ENCODE data around the gene IMMP2L. TPM values are rescaled to one million over a fixed set of nuclear protein-coding genes. Genes with fewer than 3 reads are reported as not detected.
"Not testable (repeated sequence)": the region's sequence is repeated elsewhere in the genome, so short reads cannot be mapped to it uniquely, and the experiment has no call there.

The IMMP2L gene
- total RNA-seq, 1 donor from 2014 or later, result 11.2 TPM

DNA sequence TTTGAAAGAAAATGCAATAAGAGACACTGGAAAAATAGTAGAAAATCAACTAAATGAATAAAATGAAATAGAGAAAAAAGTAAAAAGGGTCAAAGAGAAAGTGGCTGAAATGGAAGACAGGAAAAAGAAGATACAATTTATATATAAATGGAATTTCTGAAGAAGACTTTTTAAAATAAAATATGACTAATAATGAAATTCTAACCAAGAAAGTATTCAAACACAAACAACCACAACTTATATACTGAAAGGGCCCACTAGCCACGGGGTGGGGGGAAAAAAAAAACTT is 232.1 kb downstream of the IMMP2L start:
- Mint-ChIP-seq H3K36me3 (ENCODE audit: low read depth, unreplicated experiment) (no peaks in the 10 kb centered on the region), H3K4me1 (ENCODE audit: unreplicated experiment) (peaks cover 2% of the 10 kb centered on the region), H3K4me3 (ENCODE audit: unreplicated experiment) (no peak overlapping the region), H3K27me3 (ENCODE audit: unreplicated experiment) (no peaks in the 10 kb centered on the region), H3K27ac (ENCODE audit: unreplicated experiment) (no peak overlapping the region), H3K9me3 (ENCODE audit: unreplicated experiment) (no peaks in the 10 kb centered on the region)
- no peak for DNase-seq (ENCODE audit: low spot score)
- TF ChIP-seq, protein P1, sequence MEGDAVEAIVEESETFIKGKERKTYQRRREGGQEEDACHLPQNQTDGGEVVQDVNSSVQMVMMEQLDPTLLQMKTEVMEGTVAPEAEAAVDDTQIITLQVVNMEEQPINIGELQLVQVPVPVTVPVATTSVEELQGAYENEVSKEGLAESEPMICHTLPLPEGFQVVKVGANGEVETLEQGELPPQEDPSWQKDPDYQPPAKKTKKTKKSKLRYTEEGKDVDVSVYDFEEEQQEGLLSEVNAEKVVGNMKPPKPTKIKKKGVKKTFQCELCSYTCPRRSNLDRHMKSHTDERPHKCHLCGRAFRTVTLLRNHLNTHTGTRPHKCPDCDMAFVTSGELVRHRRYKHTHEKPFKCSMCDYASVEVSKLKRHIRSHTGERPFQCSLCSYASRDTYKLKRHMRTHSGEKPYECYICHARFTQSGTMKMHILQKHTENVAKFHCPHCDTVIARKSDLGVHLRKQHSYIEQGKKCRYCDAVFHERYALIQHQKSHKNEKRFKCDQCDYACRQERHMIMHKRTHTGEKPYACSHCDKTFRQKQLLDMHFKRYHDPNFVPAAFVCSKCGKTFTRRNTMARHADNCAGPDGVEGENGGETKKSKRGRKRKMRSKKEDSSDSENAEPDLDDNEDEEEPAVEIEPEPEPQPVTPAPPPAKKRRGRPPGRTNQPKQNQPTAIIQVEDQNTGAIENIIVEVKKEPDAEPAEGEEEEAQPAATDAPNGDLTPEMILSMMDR (IDR thresholded peaks at IDR 0.05; ENCODE audit: unreplicated experiment), result no peak

DNA sequence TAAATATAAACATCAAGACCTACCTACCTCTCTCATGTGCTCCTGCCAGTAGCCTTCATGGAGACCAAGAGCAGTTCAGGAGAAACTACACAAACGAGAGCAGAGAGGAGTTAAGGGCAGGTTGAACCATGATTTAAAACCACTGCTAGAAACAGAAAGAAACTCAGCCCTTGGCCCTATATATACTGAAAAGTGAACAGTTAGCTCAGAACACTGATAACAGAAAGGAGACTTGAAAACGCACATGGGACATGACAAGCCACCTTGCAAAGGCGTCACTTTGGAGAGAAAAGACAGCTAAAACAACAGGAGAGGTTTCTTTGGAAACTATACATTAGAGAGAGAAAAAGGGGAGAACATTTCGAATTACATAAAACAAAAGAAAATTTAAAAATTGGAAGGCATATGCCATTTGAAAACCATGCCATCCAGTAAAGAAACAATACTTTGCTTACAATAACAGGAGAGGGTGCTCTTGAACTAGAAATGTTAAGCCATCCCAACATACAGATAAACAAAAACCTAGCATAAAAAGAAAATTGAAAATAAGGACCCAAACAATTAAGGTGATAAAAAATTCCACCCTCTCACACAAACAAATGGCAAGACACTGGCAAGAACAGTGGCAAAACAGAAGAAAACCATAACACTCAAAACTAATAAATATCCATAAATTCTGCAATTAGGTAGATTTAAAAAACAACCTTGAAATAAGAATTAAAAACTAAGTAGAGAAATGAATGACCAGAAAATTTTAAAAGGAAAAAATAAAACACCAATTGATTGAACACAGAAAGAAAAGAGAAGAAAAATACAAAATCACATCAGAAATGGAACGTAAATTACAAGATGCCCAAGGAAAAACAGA is 232.7 kb downstream of the IMMP2L start:
- H3K4me1 Mint-ChIP-seq (ENCODE audit: unreplicated experiment), result peaks cover 2% of the 10 kb centered on the region
- no peaks in the 10 kb centered on the region for H3K27me3 Mint-ChIP-seq (ENCODE audit: unreplicated experiment)
- H3K27ac Mint-ChIP-seq (ENCODE audit: unreplicated experiment), result no peak overlapping the region
- no peaks in the 10 kb centered on the region for H3K36me3 Mint-ChIP-seq (ENCODE audit: low read depth, unreplicated experiment)
- H3K9me3 Mint-ChIP-seq (ENCODE audit: unreplicated experiment), result no peaks in the 10 kb centered on the region
- no peak for DNase-seq (ENCODE audit: low spot score)
- H3K4me3 Mint-ChIP-seq (ENCODE audit: unreplicated experiment), result no peak overlapping the region
- TF ChIP-seq, protein P1 (IDR thresholded peaks at IDR 0.05; ENCODE audit: unreplicated experiment), result no peak

DNA sequence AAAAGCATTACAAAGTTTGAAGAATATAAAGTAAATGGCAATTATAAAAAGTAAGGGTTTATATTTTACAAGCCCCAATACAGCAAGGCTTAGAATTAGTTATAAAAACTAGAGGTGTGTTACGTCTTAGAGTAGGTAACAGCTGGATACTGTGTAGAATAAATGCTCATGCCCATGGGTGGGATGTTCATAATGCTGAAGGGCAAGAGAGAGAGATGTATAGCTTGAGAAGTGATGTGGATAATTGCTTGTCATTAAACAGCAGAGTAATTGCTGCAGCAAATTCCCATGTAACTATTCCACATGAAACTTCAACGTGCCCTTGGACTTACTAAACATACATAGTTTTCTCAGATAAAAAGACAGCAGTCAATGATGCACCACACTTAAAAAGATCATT is 233.8 kb downstream of the IMMP2L start:
- DNase-seq (ENCODE audit: low spot score), result no peak
- TF ChIP-seq, protein P1 (IDR thresholded peaks at IDR 0.05; ENCODE audit: unreplicated experiment), result no peak
- no peaks in the 10 kb centered on the region for H3K27me3 Mint-ChIP-seq (ENCODE audit: unreplicated experiment)

DNA sequence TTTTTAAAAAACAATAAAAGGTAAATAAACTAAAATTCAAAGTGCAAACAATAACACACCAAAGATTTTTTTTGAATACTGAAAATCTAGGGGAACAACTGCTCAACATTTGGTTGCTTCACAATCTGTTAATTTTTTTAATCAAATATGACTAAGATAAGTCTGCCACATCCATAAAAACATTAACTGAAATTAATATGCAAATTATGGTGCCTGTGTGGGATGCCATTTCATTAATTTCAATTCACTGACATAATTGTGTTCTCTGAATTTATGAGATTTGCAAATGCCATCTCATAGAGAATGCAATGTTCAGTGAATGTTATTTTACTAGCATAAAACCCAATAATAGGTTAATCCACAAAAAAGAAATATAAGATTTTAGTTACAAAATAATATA is 237.5 kb downstream of the IMMP2L start:
- Mint-ChIP-seq H3K27ac (ENCODE audit: unreplicated experiment) (no peak overlapping the region), H3K9me3 (ENCODE audit: unreplicated experiment) (no peaks in the 10 kb centered on the region), H3K27me3 (ENCODE audit: unreplicated experiment) (no peaks in the 10 kb centered on the region), H3K4me3 (ENCODE audit: unreplicated experiment) (no peak overlapping the region), H3K36me3 (ENCODE audit: low read depth, unreplicated experiment) (no peaks in the 10 kb centered on the region), H3K4me1 (ENCODE audit: unreplicated experiment) (peaks cover 4% of the 10 kb centered on the region)
- DNase-seq (ENCODE audit: low spot score), result no peak
- TF ChIP-seq, protein P1 (IDR thresholded peaks at IDR 0.05; ENCODE audit: unreplicated experiment), result no peak

More for the DNA sequence above, 233.8 kb downstream of the IMMP2L start:
- Mint-ChIP-seq H3K36me3 (ENCODE audit: low read depth, unreplicated experiment) (no peaks in the 10 kb centered on the region), H3K9me3 (ENCODE audit: unreplicated experiment) (no peaks in the 10 kb centered on the region), H3K4me1 (ENCODE audit: unreplicated experiment) (peaks cover 2% of the 10 kb centered on the region), H3K27ac (ENCODE audit: unreplicated experiment) (no peak overlapping the region), H3K4me3 (ENCODE audit: unreplicated experiment) (no peak overlapping the region)

DNA sequence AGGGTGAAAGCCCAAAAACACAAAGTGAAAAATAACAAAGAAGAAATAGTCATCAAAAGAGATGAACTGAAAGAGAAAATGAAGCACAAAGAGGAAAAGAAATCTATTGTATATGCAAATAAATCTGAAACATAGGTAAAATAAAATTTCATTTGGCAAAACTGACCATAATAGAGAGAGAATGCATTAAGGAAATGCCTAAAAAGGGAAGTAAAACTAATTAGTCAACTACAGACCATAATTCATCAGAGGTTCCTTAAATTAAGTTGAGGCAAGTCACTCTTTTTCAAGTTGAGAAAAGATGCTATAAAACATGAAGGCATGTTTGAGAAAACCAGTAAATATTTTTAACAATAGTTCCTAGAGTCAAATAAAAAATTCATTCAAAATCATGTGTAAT is 238.1 kb downstream of the IMMP2L start:
- no peaks in the 10 kb centered on the region for H3K9me3 Mint-ChIP-seq (ENCODE audit: unreplicated experiment)
- no peak overlapping the region for H3K4me3 Mint-ChIP-seq (ENCODE audit: unreplicated experiment)
- H3K4me1 Mint-ChIP-seq (ENCODE audit: unreplicated experiment), result peaks cover 2% of the 10 kb centered on the region
- no peak for DNase-seq (ENCODE audit: low spot score)
- TF ChIP-seq, protein P1 (IDR thresholded peaks at IDR 0.05; ENCODE audit: unreplicated experiment), result no peak
- no peak overlapping the region for H3K27ac Mint-ChIP-seq (ENCODE audit: unreplicated experiment)
- no peaks in the 10 kb centered on the region for H3K27me3 Mint-ChIP-seq (ENCODE audit: unreplicated experiment)
- H3K36me3 Mint-ChIP-seq (ENCODE audit: low read depth, unreplicated experiment), result no peaks in the 10 kb centered on the region

DNA sequence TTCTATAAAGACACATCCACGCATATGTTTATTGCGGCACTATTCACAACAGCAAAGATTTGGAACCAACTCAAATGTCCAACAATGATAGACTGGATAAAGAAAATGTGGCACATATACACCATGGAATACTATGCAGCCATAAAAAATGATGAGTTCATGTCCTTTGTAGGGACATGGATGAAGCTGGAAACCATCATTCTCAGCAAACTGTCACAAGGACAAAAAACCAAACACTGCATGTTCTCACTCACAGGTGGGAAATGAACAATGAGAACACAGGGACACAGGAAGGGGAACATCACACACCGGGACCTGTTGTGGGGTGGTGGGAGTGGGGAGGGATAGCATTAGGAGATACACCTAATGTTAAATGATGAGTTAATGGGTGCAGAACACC is 238.6 kb downstream of the IMMP2L start:
- peak overlapping the region; percentile 59 for H3K4me3 Mint-ChIP-seq (ENCODE audit: unreplicated experiment)
- not testable (repeated sequence) for H3K4me1 Mint-ChIP-seq (ENCODE audit: unreplicated experiment); H3K9me3 Mint-ChIP-seq (ENCODE audit: unreplicated experiment); H3K27ac Mint-ChIP-seq (ENCODE audit: unreplicated experiment); H3K27me3 Mint-ChIP-seq (ENCODE audit: unreplicated experiment); DNase-seq (ENCODE audit: low spot score); H3K36me3 Mint-ChIP-seq (ENCODE audit: low read depth, unreplicated experiment)
